Urothelium cell line (cell line): Measurements from ENCODE around the gene CHRDL2.

Source experiments
- DNase-seq: peaks from one replicate; pipeline ENCODE4 v3.0.0; 2011; ENCODE audit warnings: low spot score, mixed read lengths
- FAIRE-seq: peaks from 2 replicates; lab custom pipeline; 2011; peaks lifted over from hg19 to GRCh38; lab: Jason Lieb, UNC

Gene CHRDL2

GRCh38 chr11:74689666-74690065, 41.6 kb downstream of the CHRDL2 start:
- FAIRE-seq, result no peak
- DNase-seq, result no peak

- DNase-seq, result no peak
- no peak for FAIRE-seq
These were observed 43.8 kb downstream of the CHRDL2 start for GRCh38 chr11:74687237-74688023.

- no peak for DNase-seq
These were observed 44.4 kb downstream of the CHRDL2 start for GRCh38 chr11:74686792-74687191.

GRCh38 chr11:74685905-74686304, 45.3 kb downstream of the CHRDL2 start:
- FAIRE-seq, result no peak
- DNase-seq, result no peak

More at GRCh38 chr11:74686792-74687191, 44.4 kb downstream of the CHRDL2 start:
- no peak for FAIRE-seq

- FAIRE-seq, result no peak
- DNase-seq, result no peak
These were observed 45.9 kb downstream of the CHRDL2 start for GRCh38 chr11:74685338-74685737.

- DNase-seq (no peak), FAIRE-seq (no peak)
These were observed 46.6 kb downstream of the CHRDL2 start for GRCh38 chr11:74684661-74685060.

GRCh38 chr11:74683941-74684481, 47.2 kb downstream of the CHRDL2 start:
- no peak for FAIRE-seq
- DNase-seq, result no peak

- no peak for DNase-seq
- FAIRE-seq, result no peak
These were observed 47.9 kb downstream of the CHRDL2 start for GRCh38 chr11:74683279-74683871.

- DNase-seq (no peak), FAIRE-seq (no peak)
These were observed 48.4 kb downstream of the CHRDL2 start for GRCh38 chr11:74682731-74683278.

GRCh38 chr11:74681686-74682651, 49.3 kb downstream of the CHRDL2 start:
- DNase-seq, result no peak
- FAIRE-seq, result no peak

- no peak for DNase-seq
- no peak for FAIRE-seq
These were observed 50.3 kb downstream of the CHRDL2 start for GRCh38 chr11:74680703-74681531.

- DNase-seq, result no peak
These were observed 51.1 kb downstream of the CHRDL2 start for GRCh38 chr11:74680035-74680671.

GRCh38 chr11:74679513-74679865, 51.7 kb downstream of the CHRDL2 start:
- DNase-seq (no peak), FAIRE-seq (no peak)

More at GRCh38 chr11:74680035-74680671, 51.1 kb downstream of the CHRDL2 start:
- no peak for FAIRE-seq

GRCh38 chr11:74678591-74679512, 52.4 kb downstream of the CHRDL2 start:
- DNase-seq, result no peak
- FAIRE-seq, result no peak

GRCh38 chr11:74678041-74678440, 53.2 kb downstream of the CHRDL2 start:
- FAIRE-seq, result no peak
- DNase-seq, result no peak

- DNase-seq (no peak), FAIRE-seq (no peak)
These were observed 54.1 kb downstream of the CHRDL2 start for GRCh38 chr11:74677131-74677530.

GRCh38 chr11:74676596-74676995, 54.6 kb downstream of the CHRDL2 start:
- no peak for FAIRE-seq
- DNase-seq, result no peak

- FAIRE-seq, result no peak
- no peak for DNase-seq
These were observed 55.5 kb downstream of the CHRDL2 start for GRCh38 chr11:74675761-74676160.
